ENCODE results near the gene SOX13. TPM values are rescaled to one million over a fixed set of nuclear protein-coding genes. Genes with fewer than 3 reads are reported as not detected.

SOX13 gene
- polyA plus RNA-seq, 3 donors = 0.52 TPM; not detected in 2

GRCh38 chr1:204145033-204145504 lies 72.2 kb downstream of the SOX13 start:
- no peak for TF ChIP-seq CTCF (IDR thresholded peaks at IDR 0.05)
- Mint-ChIP-seq H3K27me3 (ENCODE audit: low read depth in 3 of 3) (peaks cover 9 to 16% (median 10%) of the 10 kb centered on the region in 3 donors), H3K27ac (no peak overlapping the region), H3K4me3 (no peak overlapping the region), H3K4me1 (no peaks in the 10 kb centered on the region), H3K9me3 (no peaks in the 10 kb centered on the region), H3K36me3 (no peaks in the 10 kb centered on the region)
- intact Hi-C loops (cut with micrococcal nuclease) = no loop called here
- DNase-seq = no peak
- Histone ChIP-seq H3K79me2 (ENCODE audit: insufficient read depth, low read length) (no peaks in the 10 kb centered on the region), H3K4me1 (ENCODE audit: control insufficient read depth in 1 of 2, insufficient read depth in 2 of 2, low read length in 2 of 2) (no peaks in the 10 kb centered on the region), H3K36me3 (replicated peaks in 1 of 2; ENCODE audit: control insufficient read depth in 1 of 2, insufficient read depth in 2 of 2, low read length in 2 of 2) (no peaks in the 10 kb centered on the region), H3K4me3 (replicated peaks in 1 of 3; ENCODE audit: low read depth in 2 of 3, low read length in 3 of 3) (no peak overlapping the region), H3K9me3 (replicated peaks in 1 of 2; ENCODE audit: control insufficient read depth in 1 of 2, insufficient read depth in 1 of 2, low read length in 2 of 2) (no peaks in the 10 kb centered on the region), H3K4me2 (replicated peaks; ENCODE audit: extremely low read depth, low read length, poor library complexity, severe bottlenecking) (no peak overlapping the region), H3K27ac (ENCODE audit: low read depth in 1 of 2, low read length in 2 of 2) (no peak overlapping the region), H2AFZ (ENCODE audit: insufficient read depth, low read depth, low read length, poor library complexity, severe bottlenecking) (no peak overlapping the region), H3K27me3 (ENCODE audit: control insufficient read depth in 2 of 2, insufficient read depth in 2 of 2, low read length in 2 of 2) (peaks cover 0 to 1% of the 10 kb centered on the region in 2 donors), H4K20me1 (ENCODE audit: insufficient read depth, low read length) (no peaks in the 10 kb centered on the region), H3K9ac (ENCODE audit: insufficient read depth, low read length, poor library complexity, severe bottlenecking) (no peak overlapping the region)
- 62% methylated on average over 3 of the region's 4 CpGs for WGBS (ENCODE audit: insufficient coverage)

- 100% methylated on average over 2 of the region's 6 CpGs for WGBS (ENCODE audit: insufficient coverage)
- H3K36me3 ChIP-seq (replicated peaks in 1 of 2; ENCODE audit: control insufficient read depth in 1 of 2, insufficient read depth in 2 of 2, low read length in 2 of 2) = no peaks in the 10 kb centered on the region
- no peaks in the 10 kb centered on the region for H3K9me3 Mint-ChIP-seq
- H4K20me1 ChIP-seq (ENCODE audit: insufficient read depth, low read length) = no peaks in the 10 kb centered on the region
- intact Hi-C loops (cut with micrococcal nuclease) = no loop called here
- no peak overlapping the region for H3K9ac ChIP-seq (ENCODE audit: insufficient read depth, low read length, poor library complexity, severe bottlenecking)
- no peak for DNase-seq
- H3K4me1 Mint-ChIP-seq = no peaks in the 10 kb centered on the region
- no peaks in the 10 kb centered on the region for H3K36me3 Mint-ChIP-seq
- TF ChIP-seq CTCF (IDR thresholded peaks at IDR 0.05) = no peak
- no peak overlapping the region for H3K4me3 ChIP-seq (replicated peaks in 1 of 3; ENCODE audit: low read depth in 2 of 3, low read length in 3 of 3)
- no peak overlapping the region for H3K27ac ChIP-seq (ENCODE audit: low read depth in 1 of 2, low read length in 2 of 2)
- no peaks in the 10 kb centered on the region for H3K79me2 ChIP-seq (ENCODE audit: insufficient read depth, low read length)
- H3K27ac Mint-ChIP-seq = no peak overlapping the region
- no peak overlapping the region for H3K4me3 Mint-ChIP-seq
- peaks cover 0 to 2% of the 10 kb centered on the region in 2 donors for H3K4me1 ChIP-seq (ENCODE audit: control insufficient read depth in 1 of 2, insufficient read depth in 2 of 2, low read length in 2 of 2)
- peaks cover 2 to 14% of the 10 kb centered on the region in 2 donors for H3K27me3 ChIP-seq (ENCODE audit: control insufficient read depth in 2 of 2, insufficient read depth in 2 of 2, low read length in 2 of 2)
- H2AFZ ChIP-seq (ENCODE audit: insufficient read depth, low read depth, low read length, poor library complexity, severe bottlenecking) = no peak overlapping the region
- peaks cover 17 to 24% (median 21%) of the 10 kb centered on the region in 3 donors for H3K27me3 Mint-ChIP-seq (ENCODE audit: low read depth in 3 of 3)
- no peak overlapping the region for H3K4me2 ChIP-seq (replicated peaks; ENCODE audit: extremely low read depth, low read length, poor library complexity, severe bottlenecking)
- no peaks in the 10 kb centered on the region for H3K9me3 ChIP-seq (replicated peaks in 1 of 2; ENCODE audit: control insufficient read depth in 1 of 2, insufficient read depth in 1 of 2, low read length in 2 of 2)
Observed at GRCh38 chr1:204146309-204146708, 73.4 kb downstream of the SOX13 start.

Data from CD14-positive monocyte (primary cell).